Loucy (cell line): Measurements from ENCODE around the gene BCL2L13.
A peak's percentile ranks its signal among the peaks of the same experiment; 100 is the strongest.

Experiments used
- H2AFZ ChIP-seq: fragments of 200-600 bp; sonication (generic); 2 replicates; pipeline ENCODE4 v1.6.0; 2016; ENCODE audit warnings: antibody characterized with exemption, mild to moderate bottlenecking, low read length, moderate library complexity
- H3F3A ChIP-seq: fragments of 200-600 bp; 2 replicates; pipeline ENCODE4 v1.6.0; 2016; ENCODE audit warnings: antibody characterized with exemption, low read depth, mild to moderate bottlenecking
- H3K27me3 ChIP-seq: fragments of 200-600 bp; sonication (generic); 2 replicates; pipeline ENCODE4 v1.6.1; 2014; ENCODE audit warnings: low read length, mild to moderate bottlenecking; ENCODE audit not compliant: insufficient read depth, poor library complexity, severe bottlenecking
- H3K36me3 ChIP-seq: fragments of 200-600 bp; sonication (generic); 2 replicates; pipeline ENCODE4 v1.6.1; 2016; ENCODE audit warnings: low read length; ENCODE audit not compliant: insufficient read depth
- H3K4me1 ChIP-seq: fragments of 200-600 bp; sonication (generic); 2 replicates; pipeline ENCODE4 v1.5.1; 2014; ENCODE audit warnings: low read length, mild to moderate bottlenecking; ENCODE audit not compliant: insufficient read depth, poor library complexity, severe bottlenecking
- H3K4me2 ChIP-seq: fragments of 200-600 bp; sonication (generic); 2 replicates; pipeline ENCODE4 v1.6.0; 2014; ENCODE audit warnings: antibody characterized with exemption, low read length, low read depth, mild to moderate bottlenecking; ENCODE audit not compliant: poor library complexity, severe bottlenecking
- H3K4me3 ChIP-seq: fragments of 200-600 bp; sonication (generic); 2 replicates; pipeline ENCODE4 v1.5.1; 2014; ENCODE audit warnings: low read length, mild to moderate bottlenecking, mixed read lengths; ENCODE audit not compliant: poor library complexity, severe bottlenecking
- H3K79me2 ChIP-seq: fragments of 200-600 bp; sonication (generic); 2 replicates; pipeline ENCODE4 v1.6.1; 2014; ENCODE audit warnings: low read length; ENCODE audit not compliant: insufficient read depth
- H3K9ac ChIP-seq: fragments of 200-600 bp; sonication (generic); 2 replicates; pipeline ENCODE4 v1.6.0; 2014; ENCODE audit warnings: mild to moderate bottlenecking, low read depth, low read length, moderate library complexity; ENCODE audit not compliant: poor library complexity, severe bottlenecking
- H3K9me2 ChIP-seq: fragments of 200-600 bp; sonication (generic); replicated peaks from 2 replicates; pipeline ENCODE4 v1.6.1; 2016; ENCODE audit warnings: low read depth, low read length, mixed read lengths
- H3K9me3 ChIP-seq: fragments of 200-600 bp; sonication (generic); 2 replicates; pipeline ENCODE4 v1.6.1; 2014; ENCODE audit warnings: mild to moderate bottlenecking, antibody characterized with exemption, low read length, low read depth; ENCODE audit not compliant: insufficient read depth
- H4K20me1 ChIP-seq: fragments of 200-600 bp; sonication (generic); 2 replicates; pipeline ENCODE4 v1.6.0; 2014; ENCODE audit warnings: antibody characterized with exemption, low read length, mild to moderate bottlenecking; ENCODE audit not compliant: insufficient read depth, poor library complexity, severe bottlenecking
- CTCF ChIP-seq: fragments of 200-600 bp; sonication (generic); conservative IDR thresholded peaks from 2 replicates; pipeline ENCODE4 v1.5.1; 2014; ENCODE audit warnings: mild to moderate bottlenecking, antibody characterized with exemption, low read length
- EZH2phosphoT487 ChIP-seq: fragments of 200-600 bp; IDR thresholded peaks from 2 replicates; pipeline ENCODE4 v1.6.1; 2018; ENCODE audit warnings: antibody characterized with exemption, mild to moderate bottlenecking, moderate library complexity, borderline replicate concordance

BCL2L13 gene

DNA sequence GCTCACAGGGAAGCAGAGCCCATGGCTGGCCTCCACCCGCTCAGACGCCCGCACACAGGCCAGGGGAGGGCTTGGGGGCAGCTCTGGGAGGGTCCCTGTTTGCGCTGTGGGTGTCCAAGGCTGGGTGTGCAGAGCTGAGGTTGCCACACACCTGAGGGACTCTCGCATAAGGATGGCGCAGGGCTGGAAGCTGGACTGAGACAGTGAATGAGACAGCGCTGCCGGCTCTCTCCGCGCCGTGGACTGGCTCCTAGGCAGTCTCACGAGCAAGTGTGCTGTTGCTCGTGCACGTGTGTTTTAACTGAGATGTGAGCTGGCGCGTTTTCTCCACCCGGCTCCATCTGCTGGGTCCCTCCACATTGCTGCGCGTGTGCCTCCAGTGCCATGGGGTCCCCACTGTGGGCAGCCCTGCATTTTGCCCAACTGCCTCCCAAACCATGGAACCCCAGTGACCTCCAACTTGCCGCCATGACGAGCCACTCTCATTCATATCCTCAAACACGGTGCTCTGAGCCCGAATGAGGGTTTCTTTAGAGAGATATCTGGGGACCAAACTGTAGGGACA, 139.9 kb downstream of the BCL2L13 start:
- no peaks in the 10 kb centered on the region for H3K9me2 ChIP-seq
- no peaks in the 10 kb centered on the region for H3K36me3 ChIP-seq
- peaks cover 71% of the 10 kb centered on the region for H3K79me2 ChIP-seq
- H3K4me1 ChIP-seq, result peaks cover 70% of the 10 kb centered on the region
- peak overlapping the region; percentile 98 for H3K4me2 ChIP-seq
- no peak for TF ChIP-seq CTCF
- TF ChIP-seq EZH2phosphoT487, result no peak
- H3F3A ChIP-seq, result peaks cover 4% of the 10 kb centered on the region; the same call in 1 of the 2 replicates
- peak overlapping the region; percentile 82 for H3K4me3 ChIP-seq
- no peak overlapping the region for H2AFZ ChIP-seq
- peaks cover 12% of the 10 kb centered on the region for H4K20me1 ChIP-seq
- H3K9me3 ChIP-seq, result no peaks in the 10 kb centered on the region
- peak overlapping the region; percentile 95 for H3K9ac ChIP-seq
- no peaks in the 10 kb centered on the region for H3K27me3 ChIP-seq

GRCh38 chr22:17779286-17780115, 140.9 kb downstream of the BCL2L13 start:
- Histone ChIP-seq H2AFZ (no peak overlapping the region), H3F3A (peaks cover 4% of the 10 kb centered on the region; the same call in 1 of the 2 replicates), H3K4me1 (peaks cover 70% of the 10 kb centered on the region), H3K4me3 (peak overlapping the region; percentile 82), H3K9ac (peak overlapping the region; percentile 95), H3K79me2 (peaks cover 65% of the 10 kb centered on the region), H3K27me3 (no peaks in the 10 kb centered on the region), H3K9me3 (no peaks in the 10 kb centered on the region), H3K9me2 (no peaks in the 10 kb centered on the region), H3K36me3 (no peaks in the 10 kb centered on the region), H3K4me2 (peak overlapping the region; percentile 98), H4K20me1 (peaks cover 12% of the 10 kb centered on the region)
- TF ChIP-seq EZH2phosphoT487, result no peak
- TF ChIP-seq CTCF, result no peak

DNA sequence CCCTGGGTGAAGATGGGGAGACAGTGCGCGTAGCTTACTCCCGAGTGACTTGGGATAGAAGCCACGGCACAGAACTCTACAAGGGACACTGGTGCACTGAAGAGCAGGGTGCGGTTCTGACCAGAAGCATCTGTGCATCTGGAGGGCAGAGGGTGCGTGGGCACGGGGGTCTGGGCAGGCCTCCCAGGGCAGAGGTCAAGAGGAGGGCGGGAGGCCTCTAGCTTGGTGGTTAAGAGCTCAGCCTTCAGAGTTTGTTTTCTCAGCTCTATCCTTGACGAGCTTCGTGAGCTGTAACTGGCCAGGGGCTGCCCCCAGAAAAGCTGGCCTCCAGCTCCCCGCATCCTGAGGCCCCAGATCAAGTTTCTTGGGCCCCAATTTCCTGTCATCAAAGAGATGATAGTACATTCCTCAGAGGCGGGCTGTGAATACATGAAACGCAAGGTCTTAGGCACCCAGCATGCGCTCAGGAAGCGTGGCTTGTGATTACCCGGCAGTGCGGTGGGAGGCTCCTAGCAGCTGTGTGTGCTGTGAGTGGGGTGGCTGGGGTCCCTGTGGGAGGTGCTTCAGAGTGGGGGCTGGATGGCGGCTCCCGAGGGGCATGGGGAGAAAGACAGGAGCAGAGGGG, 141.7 kb downstream of the BCL2L13 start:
- H3K4me1 ChIP-seq, result peaks cover 63% of the 10 kb centered on the region
- no peaks in the 10 kb centered on the region for H3K36me3 ChIP-seq
- peak overlapping the region; percentile 98 for H3K4me2 ChIP-seq
- peaks cover 4% of the 10 kb centered on the region; the same call in 1 of the 2 replicates for H3F3A ChIP-seq
- H3K27me3 ChIP-seq, result no peaks in the 10 kb centered on the region
- H3K4me3 ChIP-seq, result peak overlapping the region; percentile 82
- no peaks in the 10 kb centered on the region for H3K9me3 ChIP-seq
- H3K79me2 ChIP-seq, result peaks cover 60% of the 10 kb centered on the region
- no peak overlapping the region for H2AFZ ChIP-seq
- H4K20me1 ChIP-seq, result peaks cover 12% of the 10 kb centered on the region
- TF ChIP-seq CTCF (no peak), EZH2phosphoT487 (no peak)
- H3K9ac ChIP-seq, result peak overlapping the region; percentile 95
- H3K9me2 ChIP-seq, result no peaks in the 10 kb centered on the region
